Muscle of arm (tissue), 12 donors: ENCODE measurements around the gene SFXN1. TPM values are rescaled to one million over a fixed set of nuclear protein-coding genes. Genes with fewer than 3 reads are reported as not detected.

Source experiments
- DNase-seq: peaks from one replicate; pipeline ENCODE4 v3.0.0-alpha.2; 2013
- polyA plus RNA-seq, 12 donors: library from polyadenylated mRNA; unstranded; fragments of 120-200 nt; gene quantifications; one replicate each; pipeline ENCODE4 v1.2.1, GENCODE V29; 2013; ENCODE audit not compliant: insufficient read length in 12 of 12

SFXN1 gene
- polyA plus RNA-seq, 12 donors = 18.0 to 33.7 (median 21.4) TPM; not detected in 1

GRCh38 chr5:175535796-175536195, 57.4 kb downstream of the SFXN1 start:
- no peak for DNase-seq

GRCh38 chr5:175538576-175538975, 60.2 kb downstream of the SFXN1 start:
- no peak for DNase-seq

- no peak for DNase-seq
Measured at GRCh38 chr5:175539936-175540335, 61.6 kb downstream of the SFXN1 start.

- DNase-seq = no peak
Measured at GRCh38 chr5:175541264-175541663, 62.9 kb downstream of the SFXN1 start.

GRCh38 chr5:175542232-175542965, 64.0 kb downstream of the SFXN1 start:
- no peak for DNase-seq

GRCh38 chr5:175542966-175543235, 64.5 kb downstream of the SFXN1 start:
- no peak for DNase-seq

GRCh38 chr5:175544108-175544511, 65.8 kb downstream of the SFXN1 start:
- DNase-seq = no peak

GRCh38 chr5:175544586-175544985, 66.2 kb downstream of the SFXN1 start:
- DNase-seq = no peak

GRCh38 chr5:175547842-175548241, 69.5 kb downstream of the SFXN1 start:
- no peak for DNase-seq

- no peak for DNase-seq
Measured at GRCh38 chr5:175548626-175549311, 70.4 kb downstream of the SFXN1 start.

- DNase-seq = no peak
Measured at GRCh38 chr5:175550055-175550805, 71.9 kb downstream of the SFXN1 start.

GRCh38 chr5:175551266-175551665, 72.9 kb downstream of the SFXN1 start:
- DNase-seq = no peak

GRCh38 chr5:175554296-175554695, 75.9 kb downstream of the SFXN1 start:
- no peak for DNase-seq

GRCh38 chr5:175555168-175555785, 76.9 kb downstream of the SFXN1 start:
- no peak for DNase-seq

GRCh38 chr5:175556794-175557193, 78.4 kb downstream of the SFXN1 start:
- DNase-seq = no peak

GRCh38 chr5:175557778-175558177, 79.4 kb downstream of the SFXN1 start:
- no peak for DNase-seq

GRCh38 chr5:175558801-175559480, 80.6 kb downstream of the SFXN1 start:
- no peak for DNase-seq

GRCh38 chr5:175560011-175560410, 81.7 kb downstream of the SFXN1 start:
- no peak for DNase-seq

- DNase-seq = no peak
Measured at GRCh38 chr5:175561085-175561484, 82.7 kb downstream of the SFXN1 start.

GRCh38 chr5:175564716-175565115, 86.4 kb downstream of the SFXN1 start:
- DNase-seq = no peak

GRCh38 chr5:175566697-175567096, 88.3 kb downstream of the SFXN1 start:
- no peak for DNase-seq

GRCh38 chr5:175567954-175568353, 89.6 kb downstream of the SFXN1 start:
- no peak for DNase-seq
